Activated naive CD4-positive, alpha-beta T cell treated with anti-CD3 and anti-CD28 coated beads, Interleukin-2, amount 10 ng/mL, durations not matched to agents 7 days and 5 days (primary cell): ENCODE measurements around the gene PCDH9.
"Not testable (repeated sequence)": the region's sequence is repeated elsewhere in the genome, so short reads cannot be mapped to it uniquely, and the experiment has no call there.

Experiments
- CTCF ChIA-PET: fragments of 350-600 bp; sonication (Branson Sonifier 250); formaldehyde crosslinking; loops from one replicate; lab custom pipeline; 2021; ENCODE audit warnings: antibody characterized with exemption; lab: Charles Lee
- DNase-seq: peaks from one replicate; pipeline ENCODE4 v3.0.0-alpha.2; 2020
- H3K27ac Mint-ChIP-seq: one replicate; pipeline ENCODE4 v1.8.0; 2021; ENCODE audit warnings: mild to moderate bottlenecking, moderate library complexity, mixed read lengths
- H3K27me3 Mint-ChIP-seq: one replicate; pipeline ENCODE4 v1.8.0; 2021; ENCODE audit warnings: mild to moderate bottlenecking, mixed read lengths
- H3K36me3 Mint-ChIP-seq: one replicate; pipeline ENCODE4 v1.8.0; 2021; ENCODE audit warnings: mixed read lengths
- H3K4me1 Mint-ChIP-seq: one replicate; pipeline ENCODE4 v1.8.0; 2021; ENCODE audit warnings: mixed read lengths
- H3K4me3 Mint-ChIP-seq: one replicate; pipeline ENCODE4 v1.8.0; 2021; ENCODE audit warnings: mild to moderate bottlenecking, moderate library complexity, mixed read lengths
- H3K9me3 Mint-ChIP-seq: one replicate; pipeline ENCODE4 v1.8.0; 2021; ENCODE audit warnings: mixed read lengths

PCDH9 gene

DNA sequence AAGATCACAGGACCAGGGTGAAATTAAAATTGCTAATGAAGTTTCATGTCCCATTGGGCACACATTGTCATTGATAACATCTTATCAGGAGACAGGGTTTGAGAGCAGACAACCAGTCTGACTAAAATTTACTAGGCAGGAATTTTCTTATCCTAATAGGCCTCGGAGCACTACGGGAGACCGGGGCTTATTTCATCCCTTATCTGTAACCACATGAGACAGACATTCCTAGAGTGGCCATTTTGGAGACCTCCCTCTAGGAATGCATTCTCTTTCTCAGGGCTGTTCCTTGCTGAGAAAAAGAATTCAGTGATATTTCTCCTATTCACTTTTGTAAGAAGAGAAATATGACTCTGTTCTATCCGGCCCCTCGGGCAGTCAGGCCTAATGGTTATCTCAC, 943.3 kb downstream of the PCDH9 start:
- H3K9me3 Mint-ChIP-seq, CTCF ChIA-PET, H3K4me1 Mint-ChIP-seq, H3K4me3 Mint-ChIP-seq, H3K27me3 Mint-ChIP-seq, H3K27ac Mint-ChIP-seq, H3K36me3 Mint-ChIP-seq, DNase-seq: not testable (repeated sequence)

DNA sequence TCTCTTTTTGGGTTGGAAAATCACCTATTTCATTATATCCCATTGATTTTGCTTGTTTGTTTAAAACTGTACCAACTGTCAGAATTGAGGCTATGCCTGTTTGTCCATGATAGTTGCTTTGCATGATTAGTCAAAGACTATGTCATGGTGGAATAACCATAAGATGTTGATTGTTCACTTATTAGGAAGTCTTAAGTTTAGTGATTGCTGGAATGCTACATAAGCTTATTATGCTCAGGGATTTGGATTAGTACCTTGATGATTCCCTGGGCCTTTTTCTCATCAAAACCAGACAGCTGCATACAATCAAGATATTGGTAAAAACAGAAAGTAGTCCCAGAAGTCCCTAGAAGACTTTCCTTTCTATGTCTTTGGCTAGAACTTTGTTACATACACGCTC, 954.7 kb downstream of the PCDH9 start:
- Mint-ChIP-seq H3K4me3 (no peak overlapping the region), H3K27ac (no peak overlapping the region), H3K4me1 (no peaks in the 10 kb centered on the region), H3K27me3 (no peaks in the 10 kb centered on the region), H3K9me3 (peaks cover 10% of the 10 kb centered on the region), H3K36me3 (no peaks in the 10 kb centered on the region)
- DNase-seq = no peak
- CTCF ChIA-PET = no interaction called here

DNA sequence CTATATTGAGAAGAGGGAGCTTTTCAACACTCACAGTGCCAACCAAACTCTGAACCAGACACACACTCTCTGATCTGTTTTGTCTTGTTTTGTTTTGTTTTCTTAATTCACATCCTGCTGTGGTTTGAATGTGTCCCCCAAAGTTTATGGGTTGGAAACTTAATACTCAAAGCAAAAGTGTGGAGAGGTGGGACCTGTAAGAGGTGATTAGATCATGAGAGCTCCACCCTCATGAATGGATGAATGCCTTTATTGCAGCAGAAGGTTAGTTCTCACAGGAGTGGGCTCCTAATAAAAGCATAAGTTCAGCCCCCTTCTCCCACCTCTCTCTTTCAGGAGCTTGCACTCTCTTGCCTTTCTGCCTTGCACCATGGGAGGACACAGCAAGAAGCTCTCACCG, 957.1 kb downstream of the PCDH9 start:
- Mint-ChIP-seq H3K27me3 (no peaks in the 10 kb centered on the region), H3K4me3 (no peak overlapping the region), H3K27ac (no peak overlapping the region), H3K4me1 (no peaks in the 10 kb centered on the region), H3K9me3 (peaks cover 7% of the 10 kb centered on the region), H3K36me3 (no peaks in the 10 kb centered on the region)
- DNase-seq = no peak
- CTCF ChIA-PET = no interaction called here

DNA sequence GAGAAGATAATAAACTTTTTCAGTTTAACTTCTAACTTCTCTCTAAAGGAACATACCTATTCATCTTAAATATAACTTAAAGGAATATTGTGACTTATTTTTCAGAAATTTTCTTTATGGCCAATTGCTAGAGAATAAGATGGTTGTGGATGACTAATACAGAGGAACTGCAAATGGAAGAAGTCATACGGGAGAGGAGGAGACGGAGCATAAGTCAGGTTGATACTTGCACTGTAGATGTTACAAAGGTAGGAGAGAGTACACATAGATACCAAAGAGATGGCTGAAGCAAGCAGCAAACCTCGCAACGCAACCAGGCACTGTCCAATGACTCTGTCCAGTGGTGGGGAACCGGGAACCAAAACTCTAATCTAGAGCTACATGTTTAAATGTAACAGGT, 963.4 kb downstream of the PCDH9 start:
- peak overlapping the region; percentile 4 for H3K27ac Mint-ChIP-seq
- H3K9me3 Mint-ChIP-seq = peaks cover 1% of the 10 kb centered on the region
- no peak for DNase-seq
- CTCF ChIA-PET = no interaction called here
- H3K27me3 Mint-ChIP-seq = no peaks in the 10 kb centered on the region
- no peaks in the 10 kb centered on the region for H3K36me3 Mint-ChIP-seq
- no peak overlapping the region for H3K4me3 Mint-ChIP-seq
- H3K4me1 Mint-ChIP-seq = no peaks in the 10 kb centered on the region

DNA sequence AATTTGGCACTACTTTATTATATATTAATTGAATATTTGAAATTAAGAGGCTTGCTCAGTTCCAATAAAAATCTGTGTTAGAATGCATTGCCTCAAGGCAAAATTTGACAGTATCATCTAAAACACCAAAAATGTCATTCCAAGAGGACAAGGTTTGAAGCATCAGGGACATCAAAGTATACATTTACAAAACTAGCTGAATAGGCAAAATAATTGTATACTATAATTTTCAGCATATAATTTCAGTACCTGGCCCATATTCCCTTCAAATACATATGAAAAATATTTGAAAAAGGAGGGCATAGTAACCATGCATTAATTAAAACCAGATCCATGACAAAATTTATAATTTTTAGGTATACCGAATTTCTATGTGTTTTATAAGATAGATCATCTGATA, 963.8 kb downstream of the PCDH9 start:
- CTCF ChIA-PET = no interaction called here
- H3K27ac Mint-ChIP-seq = no peak overlapping the region
- no peak overlapping the region for H3K4me3 Mint-ChIP-seq
- peaks cover 1% of the 10 kb centered on the region for H3K9me3 Mint-ChIP-seq
- no peaks in the 10 kb centered on the region for H3K36me3 Mint-ChIP-seq
- no peaks in the 10 kb centered on the region for H3K4me1 Mint-ChIP-seq
- no peaks in the 10 kb centered on the region for H3K27me3 Mint-ChIP-seq
- DNase-seq = no peak

DNA sequence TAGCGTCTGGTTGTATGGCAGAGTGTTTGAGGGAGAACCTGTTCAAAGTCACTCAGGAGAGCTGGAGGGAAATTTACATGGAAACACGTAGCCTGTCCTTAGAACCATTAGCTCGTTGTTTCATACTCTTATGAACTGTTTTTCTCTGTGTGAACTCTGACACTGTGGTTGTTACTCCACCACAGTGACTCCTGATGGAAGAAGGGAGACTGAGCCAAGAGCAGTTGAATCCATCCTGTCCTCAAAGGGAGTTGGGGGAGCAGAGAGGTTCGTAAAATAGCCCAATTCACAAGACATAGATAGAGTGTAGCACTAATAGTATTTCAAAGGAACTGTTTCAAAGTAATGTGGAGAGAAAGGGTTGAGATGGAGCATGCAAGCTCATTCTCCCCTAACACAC, 964.8 kb downstream of the PCDH9 start:
- DNase-seq = no peak
- H3K4me1 Mint-ChIP-seq = no peaks in the 10 kb centered on the region

DNA sequence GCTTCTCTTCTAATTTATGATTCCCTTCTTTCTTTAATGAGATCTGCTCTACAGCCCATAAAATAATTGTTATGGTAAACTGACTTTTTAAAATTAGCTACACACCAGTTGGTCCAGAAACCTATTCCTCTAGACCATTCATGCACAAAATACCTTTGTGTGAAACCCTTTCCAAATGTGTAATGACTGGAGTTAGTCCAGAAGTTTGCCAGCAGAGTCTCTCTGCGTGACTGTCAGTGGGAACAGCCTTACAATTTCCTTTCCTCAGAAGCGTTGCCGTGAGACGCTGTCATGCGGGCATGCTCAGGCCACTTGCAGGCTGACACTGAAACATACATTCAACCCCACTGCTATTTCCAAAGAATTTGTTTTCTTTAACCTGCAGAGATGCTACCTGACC, 965.2 kb downstream of the PCDH9 start:
- no peaks in the 10 kb centered on the region for H3K36me3 Mint-ChIP-seq
- CTCF ChIA-PET = no interaction called here
- no peak for DNase-seq

More for the DNA sequence above, 964.8 kb downstream of the PCDH9 start:
- Mint-ChIP-seq H3K27ac (no peak overlapping the region), H3K27me3 (no peaks in the 10 kb centered on the region), H3K36me3 (no peaks in the 10 kb centered on the region), H3K4me3 (no peak overlapping the region), H3K9me3 (peaks cover 4% of the 10 kb centered on the region)
- CTCF ChIA-PET = no interaction called here

DNA sequence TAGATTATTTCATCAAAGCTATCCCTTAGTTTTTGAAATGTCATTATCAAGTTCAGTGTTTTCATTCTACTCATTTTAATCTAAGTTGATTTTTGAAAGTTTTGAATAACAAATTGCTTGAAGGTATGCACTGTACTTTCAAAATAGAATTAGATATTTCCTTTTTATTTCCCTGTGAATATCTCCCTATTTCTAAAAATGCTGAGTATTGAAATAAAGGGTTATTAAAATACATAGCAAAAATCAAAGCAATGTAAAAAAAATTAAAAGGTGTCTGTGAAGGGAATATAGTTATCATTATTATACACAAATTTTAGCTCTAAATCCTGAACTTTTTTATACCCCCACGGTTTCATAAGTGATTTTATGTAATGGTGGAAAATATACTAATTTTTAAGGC, 967.8 kb downstream of the PCDH9 start:
- CTCF ChIA-PET = no interaction called here
- Mint-ChIP-seq H3K4me1 (no peaks in the 10 kb centered on the region), H3K9me3 (peaks cover 7% of the 10 kb centered on the region), H3K27me3 (no peaks in the 10 kb centered on the region), H3K27ac (no peak overlapping the region), H3K4me3 (no peak overlapping the region), H3K36me3 (no peaks in the 10 kb centered on the region)
- DNase-seq = no peak

More for the DNA sequence above, 965.2 kb downstream of the PCDH9 start:
- Mint-ChIP-seq H3K27me3 (no peaks in the 10 kb centered on the region), H3K4me1 (no peaks in the 10 kb centered on the region), H3K27ac (no peak overlapping the region), H3K9me3 (peaks cover 5% of the 10 kb centered on the region), H3K4me3 (no peak overlapping the region)

DNA sequence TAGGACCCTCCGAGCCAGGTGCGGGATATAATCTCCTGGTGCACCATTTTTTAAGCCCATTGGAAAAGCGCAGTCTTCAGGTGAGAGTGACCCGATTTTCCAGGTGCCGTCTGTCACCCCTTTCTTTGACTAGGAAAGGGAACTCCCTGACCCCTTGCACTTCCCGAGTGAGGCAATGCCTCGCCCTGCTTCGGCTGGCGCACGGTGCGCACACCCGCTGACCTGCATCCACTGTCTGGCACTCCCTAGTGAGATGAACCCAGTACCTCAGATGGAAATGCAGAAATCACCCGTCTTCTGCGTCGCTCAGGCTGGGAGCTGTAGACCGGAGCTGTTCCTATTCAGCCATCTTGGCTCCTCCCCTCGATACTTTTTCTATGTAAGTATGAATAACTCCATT, 970.7 kb downstream of the PCDH9 start:
- H3K36me3 Mint-ChIP-seq, H3K4me1 Mint-ChIP-seq, H3K27ac Mint-ChIP-seq, H3K4me3 Mint-ChIP-seq, H3K27me3 Mint-ChIP-seq, CTCF ChIA-PET, DNase-seq: not testable (repeated sequence)
- peaks cover 11% of the 10 kb centered on the region for H3K9me3 Mint-ChIP-seq
